Small intestine (tissue), 7 donors: ENCODE data around the gene PLEKHA6. TPM values are rescaled to one million over a fixed set of nuclear protein-coding genes. Genes with fewer than 3 reads are reported as not detected.
A peak's percentile ranks its signal among the peaks of the same experiment; 100 is the strongest.
"Not testable (repeated sequence)": the region's sequence is repeated elsewhere in the genome, so short reads cannot be mapped to it uniquely, and the experiment has no call there.

ENCODE experiments used
- DNase-seq, 2 donors: peaks; one replicate each; pipeline versions ENCODE4 v3.0.0 to v3.0.0-alpha.2; 2013
- FAIRE-seq: peaks from 2 replicates; lab custom pipeline; 2012; peaks lifted over from hg19 to GRCh38; lab: Jason Lieb, UNC
- H3K27ac ChIP-seq, 3 donors: one replicate each; pipeline ENCODE4 v1.5.1; 2013; ENCODE audit warnings: low read length in 2 of 3, mild to moderate bottlenecking in 2 of 3, control low read depth in 1 of 3, inconsistent platforms in 1 of 3, low read depth in 1 of 3, moderate library complexity in 1 of 3
- H3K27me3 ChIP-seq, 3 donors: one replicate each; pipeline ENCODE4 v1.6.1; 2013; ENCODE audit warnings: low read length in 3 of 3, inconsistent platforms in 1 of 3; ENCODE audit not compliant: control insufficient read depth in 3 of 3, insufficient read depth in 3 of 3
- H3K36me3 ChIP-seq, 3 donors: one replicate each; pipeline ENCODE4 v1.6.1; 2013; ENCODE audit warnings: low read length in 3 of 3, inconsistent platforms in 1 of 3, low read depth in 1 of 3, mild to moderate bottlenecking in 1 of 3, moderate library complexity in 1 of 3; ENCODE audit not compliant: control insufficient read depth in 3 of 3, insufficient read depth in 2 of 3
- H3K4me1 ChIP-seq, 3 donors: one replicate each; pipeline ENCODE4 v1.6.1; 2013; ENCODE audit warnings: low read length in 2 of 3, inconsistent platforms in 1 of 3, low read depth in 1 of 3, mild to moderate bottlenecking in 1 of 3, moderate library complexity in 1 of 3; ENCODE audit not compliant: control insufficient read depth in 3 of 3, insufficient read depth in 2 of 3
- H3K4me3 ChIP-seq, 3 donors: one replicate each; pipeline ENCODE4 v1.5.1; 2013; ENCODE audit warnings: low read length in 3 of 3, control low read depth in 1 of 3, inconsistent platforms in 1 of 3, low read depth in 1 of 3, mild to moderate bottlenecking in 1 of 3, moderate library complexity in 1 of 3
- H3K9me3 ChIP-seq, 2 donors: one replicate each; pipeline ENCODE4 v1.6.1; 2013; ENCODE audit warnings: low read depth in 1 of 2, low read length in 1 of 2; ENCODE audit not compliant: control insufficient read depth in 2 of 2, insufficient read depth in 1 of 2
- WGBS, 3 donors: extraction: QIAGEN DNeasy Blood & Tissue Kit; methylation state at CpG; one replicate each; pipeline ENCODE4 v1.1.7; 2013; 5-methylcytosine and 5-hydroxymethylcytosine counted together
- polyA plus RNA-seq, 4 donors: library from polyadenylated mRNA; stranded (reverse) in 3 of 4; unstranded in 1 of 4; fragments of 200-250 nt in 3 of 4; fragments of 120-200 nt in 1 of 4; gene quantifications; one replicate each; pipeline versions ENCODE4 v1.2.1 to v1.2.3, GENCODE V29; 2013
- donor health status: healthy with polysubstance abuse.
- donor health status: control.
- donor health status: control.
- donor health status: Bipolar disorder and iron deficiency.
- donor health status: healthy.

PLEKHA6 gene
- polyA plus RNA-seq, 4 donors, result 27.4 to 58.0 (median 38.3) TPM

DNA sequence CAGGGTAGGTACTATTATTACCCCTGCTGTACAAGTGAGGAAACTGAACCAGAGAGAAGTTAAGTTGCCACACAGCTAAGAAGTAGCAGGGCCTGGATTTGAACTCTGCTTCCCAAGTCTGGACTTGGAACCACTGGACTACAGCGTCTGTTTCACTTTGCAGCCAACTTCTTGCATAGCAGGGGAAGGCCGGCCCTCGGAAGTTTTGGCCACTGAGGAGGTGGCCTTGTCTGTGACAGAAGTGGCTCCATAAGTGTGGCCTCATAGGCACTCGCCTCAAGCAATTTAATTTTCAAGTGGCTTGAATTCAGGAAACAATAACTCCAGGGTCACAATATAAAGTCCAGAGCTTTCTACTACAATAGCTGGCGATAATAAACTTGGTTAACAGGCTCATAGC is 41.4 kb downstream of the PLEKHA6 start:
- Histone ChIP-seq H3K9me3 (no peaks in the 10 kb centered on the region), H3K4me1 (peaks cover 2 to 53% (median 10%) of the 10 kb centered on the region in 3 donors), H3K27ac (peak overlapping the region in 1 of 3 donors; percentile 51), H3K36me3 (peaks cover 0 to 32% (median 0%) of the 10 kb centered on the region in 3 donors), H3K27me3 (no peaks in the 10 kb centered on the region), H3K4me3 (no peak overlapping the region)
- WGBS, 3 donors, result 72 to 75% (median 73%) methylated on average over 5 of the region's 5 CpGs
- FAIRE-seq, result no peak
- no peak for DNase-seq

DNA sequence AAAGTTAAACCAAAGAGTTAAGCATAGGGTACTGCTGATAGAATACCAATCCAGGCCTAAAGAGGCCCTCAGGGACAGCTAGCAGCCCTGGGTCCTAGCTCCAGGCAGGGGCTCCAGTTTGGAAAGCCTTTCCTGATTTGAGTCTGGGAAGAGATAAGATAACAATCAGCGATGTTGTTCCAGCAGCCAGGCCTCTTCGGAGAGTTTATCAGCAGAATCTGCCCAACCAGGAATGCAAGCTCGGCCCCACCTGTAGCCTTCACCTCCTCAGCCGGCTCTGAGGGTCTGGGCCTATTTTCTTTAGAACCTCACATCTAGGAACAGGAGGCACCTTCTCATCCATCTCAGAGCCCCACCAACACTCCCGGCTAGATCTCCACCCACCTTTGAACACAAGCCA is 42.6 kb downstream of the PLEKHA6 start:
- H3K27ac ChIP-seq, result no peak overlapping the region
- no peaks in the 10 kb centered on the region for H3K27me3 ChIP-seq
- no peak overlapping the region for H3K4me3 ChIP-seq
- peaks cover 0 to 35% (median 0%) of the 10 kb centered on the region in 3 donors for H3K36me3 ChIP-seq
- H3K4me1 ChIP-seq, result peaks cover 2 to 49% (median 10%) of the 10 kb centered on the region in 3 donors
- 50 to 69% (median 59%) methylated on average over 5 of the region's 5 CpGs for WGBS, 3 donors
- no peak for FAIRE-seq
- DNase-seq, result no peak
- no peaks in the 10 kb centered on the region for H3K9me3 ChIP-seq

DNA sequence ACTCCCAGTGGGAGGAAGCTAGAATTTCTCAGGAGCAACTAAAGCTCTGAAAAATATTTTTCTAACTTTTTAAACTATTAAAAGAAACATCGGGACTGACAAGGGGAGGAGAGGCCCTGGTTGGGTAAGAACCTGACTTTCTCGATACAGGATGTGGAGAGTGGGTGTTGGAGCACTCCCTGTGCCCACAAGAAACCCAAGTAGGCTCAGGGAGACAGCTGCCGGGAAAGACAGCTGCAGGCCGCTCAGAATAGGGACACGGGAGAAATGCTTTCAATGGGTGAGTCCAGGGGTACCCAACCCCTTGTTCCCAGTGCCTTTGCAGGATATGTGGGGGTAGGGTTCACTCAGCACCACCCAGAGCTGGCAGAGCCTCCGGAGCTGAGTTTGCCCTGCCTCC is 43.6 kb downstream of the PLEKHA6 start:
- peaks cover 0 to 34% (median 0%) of the 10 kb centered on the region in 3 donors for H3K36me3 ChIP-seq
- WGBS, 3 donors, result 71 to 75% (median 72%) methylated on average over 6 of the region's 6 CpGs
- FAIRE-seq, result no peak
- no peaks in the 10 kb centered on the region for H3K9me3 ChIP-seq
- no peaks in the 10 kb centered on the region for H3K27me3 ChIP-seq
- peaks cover 2 to 41% (median 10%) of the 10 kb centered on the region in 3 donors for H3K4me1 ChIP-seq
- no peak for DNase-seq
- no peak overlapping the region for H3K4me3 ChIP-seq
- H3K27ac ChIP-seq, result no peak overlapping the region

DNA sequence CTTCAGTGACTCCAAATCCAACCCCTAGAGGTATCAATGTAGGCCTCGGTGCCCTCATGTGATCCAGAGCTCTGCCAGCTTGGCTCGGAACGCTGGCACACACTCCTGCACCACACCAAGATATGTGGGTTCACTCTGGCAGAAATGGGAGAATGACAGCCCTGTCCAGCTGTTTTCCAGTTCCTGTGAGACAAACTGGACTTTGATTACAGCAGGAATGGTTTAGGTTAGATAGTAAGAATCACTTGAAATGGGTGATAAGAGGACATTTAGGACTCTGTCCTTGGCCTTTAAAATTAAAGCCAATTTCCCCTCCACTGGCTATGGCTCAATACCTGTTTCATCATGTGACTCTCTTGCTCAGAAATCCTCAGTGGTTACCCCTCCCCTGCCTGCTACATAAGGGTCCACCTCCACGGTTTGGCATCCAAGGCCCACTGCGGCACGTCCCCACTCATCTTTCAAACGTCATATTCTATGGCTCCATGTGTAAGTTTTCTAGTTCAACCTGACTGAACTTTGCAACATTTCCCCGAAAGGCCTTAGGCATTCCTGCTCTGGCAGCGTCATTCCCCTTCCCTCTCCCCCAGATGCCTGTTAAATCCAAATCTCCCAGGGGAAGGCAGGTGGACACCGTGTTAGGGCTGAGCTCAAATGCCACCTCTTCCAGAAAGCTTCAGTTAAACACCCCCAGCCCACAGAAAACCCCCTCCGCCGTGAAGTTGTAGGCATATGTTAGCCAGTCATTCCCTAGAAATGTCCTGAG is 44.7 kb downstream of the PLEKHA6 start:
- peak overlapping the region in 2 of 3 donors; percentile 32 to 64 for H3K27ac ChIP-seq
- no peaks in the 10 kb centered on the region for H3K9me3 ChIP-seq
- FAIRE-seq, result no peak
- H3K4me1 ChIP-seq, result peaks cover 4 to 39% (median 7%) of the 10 kb centered on the region in 3 donors
- no peak for DNase-seq
- H3K36me3 ChIP-seq, result peaks cover 0 to 28% (median 0%) of the 10 kb centered on the region in 3 donors
- H3K4me3 ChIP-seq, result no peak overlapping the region
- H3K27me3 ChIP-seq, result no peaks in the 10 kb centered on the region
- WGBS, 3 donors, result 66 to 80% (median 73%) methylated on average over 12 of the region's 12 CpGs

DNA sequence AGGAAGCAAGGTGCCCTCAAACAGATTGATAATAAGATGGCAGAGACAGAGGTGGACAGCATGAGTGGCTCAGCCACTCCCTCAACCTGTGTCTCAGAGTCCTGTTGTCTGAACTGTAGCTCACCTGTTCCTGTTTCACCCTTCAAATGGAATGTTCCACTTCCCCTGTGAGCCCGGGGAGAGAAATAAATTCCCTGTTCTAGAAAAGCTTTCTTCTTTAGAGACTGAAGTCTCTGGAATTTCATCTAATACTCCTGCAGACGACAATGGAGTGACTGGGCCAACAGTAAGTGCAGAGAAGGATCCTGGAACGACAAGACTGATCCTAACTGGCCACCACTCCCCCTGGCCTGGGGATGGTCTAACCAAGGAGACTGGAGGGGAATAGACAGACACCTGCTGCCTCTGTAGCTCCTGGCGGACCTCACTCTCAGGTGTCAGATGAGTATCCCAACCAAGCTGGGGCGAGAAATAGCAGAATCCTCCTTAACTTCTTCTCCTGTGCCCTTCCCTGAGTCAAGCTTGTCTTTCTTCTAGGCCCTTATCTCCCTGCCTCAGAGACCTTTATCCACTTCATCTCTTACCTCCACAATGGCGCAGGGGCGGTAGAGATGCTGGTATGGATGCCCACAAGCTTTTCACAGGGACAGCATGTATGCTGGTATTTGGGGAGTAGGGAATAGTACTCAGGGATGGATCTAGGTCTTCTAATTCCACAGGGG is 45.4 kb downstream of the PLEKHA6 start:
- no peaks in the 10 kb centered on the region for H3K27me3 ChIP-seq
- DNase-seq (peak; percentile 68 to 84), FAIRE-seq (no peak)
- H3K36me3 ChIP-seq, result peaks cover 0 to 27% (median 0%) of the 10 kb centered on the region in 3 donors
- 31 to 63% (median 49%) methylated on average over 7 of the region's 7 CpGs for WGBS, 3 donors
- no peak overlapping the region for H3K4me3 ChIP-seq
- peaks cover 3 to 37% (median 4%) of the 10 kb centered on the region in 3 donors for H3K4me1 ChIP-seq
- H3K9me3 ChIP-seq, result no peaks in the 10 kb centered on the region
- peak overlapping the region; percentile 4 to 64 (median 32) for H3K27ac ChIP-seq

DNA sequence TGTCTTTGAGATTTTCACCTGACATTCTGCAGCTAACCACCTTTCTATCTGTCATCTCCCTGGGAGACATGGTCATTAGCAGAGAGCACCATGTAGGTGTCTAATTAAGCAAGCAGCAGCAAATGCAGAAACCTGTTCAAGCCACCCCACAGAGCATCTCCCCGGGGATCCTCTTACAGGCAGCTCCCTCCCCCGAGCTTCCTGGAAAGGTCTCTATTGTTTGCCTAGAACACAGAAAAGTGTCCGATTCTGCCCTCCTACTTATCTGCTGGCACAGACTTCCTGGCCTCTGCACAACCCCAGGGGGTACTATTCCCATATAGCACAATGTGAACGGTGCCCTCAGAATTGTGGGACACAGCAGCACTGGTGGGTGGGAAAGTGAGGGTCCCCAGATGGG is 46.1 kb downstream of the PLEKHA6 start:
- Histone ChIP-seq H3K4me1 (peaks cover 3 to 37% (median 4%) of the 10 kb centered on the region in 3 donors), H3K27me3 (peaks cover 0 to 2% (median 0%) of the 10 kb centered on the region in 3 donors), H3K4me3 (no peak overlapping the region), H3K36me3 (peaks cover 0 to 27% (median 0%) of the 10 kb centered on the region in 3 donors), H3K27ac (peak overlapping the region in 1 of 3 donors; percentile 64), H3K9me3 (no peaks in the 10 kb centered on the region)
- 19 to 34% (median 32%) methylated on average over 4 of the region's 4 CpGs for WGBS, 3 donors
- FAIRE-seq (no peak), DNase-seq (no peak)

DNA sequence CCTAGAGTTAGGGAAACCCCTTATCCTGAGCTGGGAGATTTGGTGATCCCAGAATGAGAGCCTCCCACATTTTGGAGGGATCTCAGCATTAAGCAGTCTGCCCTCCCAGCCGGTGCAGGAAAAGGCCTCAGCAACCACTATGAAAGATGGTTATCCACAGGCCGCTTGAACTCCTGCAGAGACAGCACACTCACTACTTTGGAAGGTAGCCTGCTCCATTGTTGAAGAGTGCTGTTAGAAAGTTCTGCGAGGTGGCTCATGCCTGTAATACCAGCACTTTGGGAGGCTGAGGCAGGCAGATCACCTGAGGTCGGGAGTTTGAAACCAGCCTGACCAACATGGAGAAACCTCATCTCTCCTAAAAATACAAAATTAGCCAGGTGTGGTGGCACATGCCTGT is 48.8 kb downstream of the PLEKHA6 start:
- H3K27me3 ChIP-seq, FAIRE-seq, H3K9me3 ChIP-seq, H3K27ac ChIP-seq, H3K4me3 ChIP-seq, DNase-seq: not testable (repeated sequence)
- H3K36me3 ChIP-seq, result peaks cover 0 to 15% (median 0%) of the 10 kb centered on the region in 3 donors
- peaks cover 4 to 49% (median 6%) of the 10 kb centered on the region in 3 donors for H3K4me1 ChIP-seq
- WGBS, 3 donors, result 50 to 80% (median 69%) methylated on average over 4 of the region's 4 CpGs

DNA sequence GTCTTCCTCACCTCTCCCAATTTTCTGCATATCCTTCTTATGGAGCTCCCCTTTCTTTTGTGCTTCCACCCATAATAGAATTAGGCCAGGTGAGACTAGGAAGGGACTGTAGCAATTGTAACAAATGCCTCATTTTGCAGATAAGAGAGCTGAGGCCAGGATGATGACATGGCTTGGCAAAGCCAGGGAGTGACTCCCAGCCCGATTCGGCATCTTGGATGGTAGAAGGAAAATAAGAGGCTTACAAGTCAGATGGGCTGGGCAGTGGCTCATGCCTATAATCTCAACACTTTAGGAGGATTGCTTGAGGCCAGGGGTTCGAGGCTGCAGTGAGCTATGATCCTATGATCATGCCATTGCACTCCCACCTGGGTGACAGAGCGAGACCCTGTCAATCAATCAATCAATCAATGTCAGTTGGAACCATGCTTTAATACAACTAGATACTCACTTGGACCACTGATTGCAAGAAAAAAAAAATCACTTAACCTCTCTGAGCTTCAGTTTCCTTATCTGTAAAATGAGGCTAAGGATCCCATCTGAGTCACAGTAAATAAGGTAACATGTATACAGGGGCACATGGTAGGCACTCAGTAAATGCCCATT is 51.6 kb downstream of the PLEKHA6 start:
- H3K4me3 ChIP-seq, result no peak overlapping the region
- 58 to 69% (median 62%) methylated on average over 4 of the region's 4 CpGs for WGBS, 3 donors
- H3K9me3 ChIP-seq, result no peaks in the 10 kb centered on the region
- peaks cover 2 to 24% (median 3%) of the 10 kb centered on the region in 3 donors for H3K4me1 ChIP-seq
- peaks cover 0 to 11% (median 0%) of the 10 kb centered on the region in 3 donors for H3K36me3 ChIP-seq
- H3K27me3 ChIP-seq, result peaks cover 0 to 2% (median 0%) of the 10 kb centered on the region in 3 donors
- no peak for FAIRE-seq
- DNase-seq, result no peak
- H3K27ac ChIP-seq, result no peak overlapping the region
